Measurements from ENCODE around the gene MED7. TPM values are rescaled to one million over a fixed set of nuclear protein-coding genes. Genes with fewer than 3 reads are reported as not detected.

The MED7 gene
- total and polyA plus RNA-seq, 2 of the 13 experiments (the other 11 are each of a cell fraction or from before 2014, with no cell fraction given) = 9.2 to 9.4 TPM

- TF ChIP-seq CREB1 (IDR thresholded peaks at IDR 0.05) (peak; percentile 77), CREB1 (CRISPR knock-in tag; IDR thresholded peaks at IDR 0.05) (no peak), ZNF572 (CRISPR knock-in tag; IDR thresholded peaks at IDR 0.05) (no peak), STAG1 (CRISPR knock-in tag; IDR thresholded peaks at IDR 0.05) (no peak), CAMTA2 (CRISPR knock-in tag; IDR thresholded peaks at IDR 0.05; ENCODE audit: borderline replicate concordance) (no peak), ZNF770 (CRISPR knock-in tag; IDR thresholded peaks at IDR 0.05) (no peak), ZNF224 (CRISPR knock-in tag; IDR thresholded peaks at IDR 0.05) (no peak), ZNF513 (CRISPR knock-in tag; conservative IDR thresholded peaks at IDR 0.05) (no peak), ATF7 (IDR thresholded peaks at IDR 0.05) (peak; percentile 70), ATF7 (CRISPR knock-in tag; IDR thresholded peaks at IDR 0.05) (no peak), ZNF34 (CRISPR knock-in tag; IDR thresholded peaks at IDR 0.05; ENCODE audit: borderline replicate concordance) (no peak), RFXANK (CRISPR knock-in tag; IDR thresholded peaks at IDR 0.05) (no peak), HMGXB4 (CRISPR knock-in tag; IDR thresholded peaks at IDR 0.05; ENCODE audit: borderline replicate concordance in 1 of 2, low read depth in 1 of 2) (no peak)
- Histone ChIP-seq H3K9ac (ENCODE audit: insufficient read depth, low read depth, low read length) (no peak overlapping the region), H3K4me3 (replicated peaks in 1 of 3; ENCODE audit: insufficient read depth in 1 of 3, low read depth in 2 of 3, low read length in 3 of 3) (no peak overlapping the region), H2AFZ (ENCODE audit: low read length) (no peak overlapping the region), H3K9me3 (ENCODE audit: low read length) (no peaks in the 10 kb centered on the region), H4K20me1 (ENCODE audit: insufficient read depth, low read length) (no peaks in the 10 kb centered on the region), H3K4me1 (ENCODE audit: insufficient read depth, low read length) (no peaks in the 10 kb centered on the region), H3K4me2 (ENCODE audit: low read depth, low read length) (no peak overlapping the region), H3K27ac (ENCODE audit: extremely low read length, insufficient read depth, low read length) (no peak overlapping the region), H3K27me3 (ENCODE audit: control insufficient read depth in 1 of 2, insufficient read depth in 2 of 2, low read length in 2 of 2) (peaks cover 1 to 27% of the 10 kb centered on the region in 2 experiments; a peak in 3 of 5 replicates), H3K79me2 (ENCODE audit: insufficient read depth, low read length) (no peaks in the 10 kb centered on the region), H3K36me3 (replicated peaks in 1 of 2; ENCODE audit: control insufficient read depth in 1 of 2, insufficient read depth in 2 of 2, low read length in 2 of 2) (no peaks in the 10 kb centered on the region)
- DNase-seq (ENCODE audit: low spot score) (no peak), FAIRE-seq (no peak), ATAC-seq (no peak)
- ChIA-PET POLR2A (no interaction called here), CTCF (ENCODE audit: low intra/inter-chr PET ratio, low total read pairs) (no interaction called here)
- WGBS (ENCODE audit: low lambda C conversion rate) = 36% methylated on average over 6 of the region's 14 CpGs
- in situ Hi-C loops (cut with HindIII; ENCODE audit: extremely low pct_ligation_motif_present, low pct_unique_long_range_greater_than_20kb) (no loop called here), intact Hi-C loops (cut with micrococcal nuclease; ENCODE audit: unreplicated experiment) (no loop called here)
- no TSS peak for BruUV-seq (replicated peaks)
These were observed 23.0 kb upstream of the MED7 start for GRCh38 chr5:157165668-157166067.
